ENCODE results near the gene EDARADD. TPM values are rescaled to one million over a fixed set of nuclear protein-coding genes. Genes with fewer than 3 reads are reported as not detected.

Gene EDARADD
- total RNA-seq, 1 donor from 2014 or later, result 0.59 TPM

DNA sequence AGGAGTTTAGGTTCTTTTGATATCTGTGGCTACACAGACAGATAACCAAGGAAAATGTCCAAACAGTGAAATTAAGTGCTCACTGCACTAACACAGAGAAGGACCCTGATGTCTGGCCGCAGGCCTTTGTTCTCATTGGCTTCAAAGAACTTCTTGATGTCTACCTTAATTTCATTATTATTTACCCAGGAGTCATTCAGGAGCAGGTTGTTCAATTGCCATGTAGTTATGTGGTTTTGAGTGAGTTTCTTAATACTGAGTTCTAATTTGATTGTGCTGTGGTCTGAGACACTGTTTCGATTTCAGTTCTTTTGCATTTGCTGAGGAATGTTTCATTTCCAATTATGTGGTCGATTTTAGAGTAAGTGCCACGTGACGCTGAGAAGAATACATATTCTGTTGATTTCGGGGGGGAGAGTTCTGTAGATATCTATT lies 114.5 kb downstream of the EDARADD start:
- DNase-seq (ENCODE audit: extremely low spot score, unreplicated experiment), result no peak
- Mint-ChIP-seq H3K36me3 (ENCODE audit: unreplicated experiment) (no peaks in the 10 kb centered on the region), H3K4me1 (ENCODE audit: unreplicated experiment) (peaks cover 17% of the 10 kb centered on the region), H3K4me3 (ENCODE audit: unreplicated experiment) (no peak overlapping the region), H3K9me3 (ENCODE audit: unreplicated experiment) (no peaks in the 10 kb centered on the region), H3K27ac (ENCODE audit: unreplicated experiment) (no peak overlapping the region), H3K27me3 (ENCODE audit: unreplicated experiment) (no peaks in the 10 kb centered on the region)
- TF ChIP-seq CTCF (IDR thresholded peaks at IDR 0.05), result no peak

DNA sequence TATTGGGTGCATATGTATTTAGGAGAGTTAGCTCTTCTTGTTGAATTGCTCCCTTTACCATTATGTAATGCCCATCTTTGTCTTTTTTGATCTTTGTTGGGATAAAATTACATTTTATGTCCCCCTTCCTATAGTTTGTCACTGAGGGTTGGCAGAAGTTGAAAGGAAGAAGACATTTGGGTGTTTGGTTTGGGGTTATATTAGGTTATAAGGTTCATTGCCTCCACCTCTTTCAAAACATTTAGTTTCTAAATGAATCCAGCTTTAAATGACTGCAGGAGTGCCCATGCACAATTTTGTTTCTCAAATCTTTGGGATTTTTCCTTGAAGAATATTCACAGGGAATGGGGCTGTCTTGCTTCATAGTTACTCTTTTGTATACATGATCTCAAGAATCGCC lies 115.1 kb downstream of the EDARADD start:
- Mint-ChIP-seq H3K36me3 (ENCODE audit: unreplicated experiment) (no peaks in the 10 kb centered on the region), H3K27ac (ENCODE audit: unreplicated experiment) (no peak overlapping the region), H3K4me1 (ENCODE audit: unreplicated experiment) (peaks cover 16% of the 10 kb centered on the region), H3K4me3 (ENCODE audit: unreplicated experiment) (no peak overlapping the region), H3K9me3 (ENCODE audit: unreplicated experiment) (no peaks in the 10 kb centered on the region), H3K27me3 (ENCODE audit: unreplicated experiment) (no peaks in the 10 kb centered on the region)
- TF ChIP-seq CTCF (IDR thresholded peaks at IDR 0.05), result no peak
- DNase-seq (ENCODE audit: extremely low spot score, unreplicated experiment), result no peak

DNA sequence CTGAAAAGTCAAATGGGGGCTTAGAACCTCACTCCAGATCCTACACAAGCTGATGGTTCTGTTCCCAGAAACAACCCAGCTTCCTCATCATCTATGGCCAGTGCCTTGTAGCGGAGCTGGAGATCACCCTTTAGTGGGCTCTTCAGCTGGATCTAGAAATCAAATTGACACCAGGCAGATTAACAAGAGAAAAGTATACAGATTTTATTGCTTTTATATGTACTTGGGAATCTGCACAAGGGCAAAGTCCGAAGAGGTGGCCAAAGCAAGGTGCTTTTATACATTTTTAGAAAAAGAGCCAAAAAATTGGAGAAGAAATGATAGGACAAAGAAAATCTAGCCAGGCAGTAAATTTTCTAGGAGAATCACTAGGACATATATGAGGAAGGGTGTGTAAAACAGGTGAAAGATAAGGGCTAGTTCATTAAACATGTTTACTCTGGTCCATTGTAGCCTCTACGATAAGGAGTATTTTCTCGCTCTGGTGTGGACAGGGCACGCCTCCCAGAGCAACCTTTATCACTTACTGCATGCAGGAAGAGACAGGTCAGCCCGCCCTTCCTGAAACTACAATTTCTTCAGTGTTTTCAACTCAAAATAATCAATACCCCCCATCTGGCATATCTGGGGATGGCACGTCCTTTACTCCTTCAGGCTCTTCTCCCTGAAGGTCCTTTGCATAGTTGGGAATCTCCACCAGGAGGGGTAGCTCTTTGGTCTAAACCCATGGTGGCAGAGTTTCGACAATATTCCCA lies 115.7 kb downstream of the EDARADD start:
- H3K36me3 Mint-ChIP-seq (ENCODE audit: unreplicated experiment), result no peaks in the 10 kb centered on the region
- no peak overlapping the region for H3K27ac Mint-ChIP-seq (ENCODE audit: unreplicated experiment)
- DNase-seq (ENCODE audit: extremely low spot score, unreplicated experiment), result no peak
- no peak for TF ChIP-seq CTCF (IDR thresholded peaks at IDR 0.05)
- no peak overlapping the region for H3K4me3 Mint-ChIP-seq (ENCODE audit: unreplicated experiment)
- H3K27me3 Mint-ChIP-seq (ENCODE audit: unreplicated experiment), result no peaks in the 10 kb centered on the region
- H3K9me3 Mint-ChIP-seq (ENCODE audit: unreplicated experiment), result no peaks in the 10 kb centered on the region
- H3K4me1 Mint-ChIP-seq (ENCODE audit: unreplicated experiment), result peaks cover 14% of the 10 kb centered on the region

DNA sequence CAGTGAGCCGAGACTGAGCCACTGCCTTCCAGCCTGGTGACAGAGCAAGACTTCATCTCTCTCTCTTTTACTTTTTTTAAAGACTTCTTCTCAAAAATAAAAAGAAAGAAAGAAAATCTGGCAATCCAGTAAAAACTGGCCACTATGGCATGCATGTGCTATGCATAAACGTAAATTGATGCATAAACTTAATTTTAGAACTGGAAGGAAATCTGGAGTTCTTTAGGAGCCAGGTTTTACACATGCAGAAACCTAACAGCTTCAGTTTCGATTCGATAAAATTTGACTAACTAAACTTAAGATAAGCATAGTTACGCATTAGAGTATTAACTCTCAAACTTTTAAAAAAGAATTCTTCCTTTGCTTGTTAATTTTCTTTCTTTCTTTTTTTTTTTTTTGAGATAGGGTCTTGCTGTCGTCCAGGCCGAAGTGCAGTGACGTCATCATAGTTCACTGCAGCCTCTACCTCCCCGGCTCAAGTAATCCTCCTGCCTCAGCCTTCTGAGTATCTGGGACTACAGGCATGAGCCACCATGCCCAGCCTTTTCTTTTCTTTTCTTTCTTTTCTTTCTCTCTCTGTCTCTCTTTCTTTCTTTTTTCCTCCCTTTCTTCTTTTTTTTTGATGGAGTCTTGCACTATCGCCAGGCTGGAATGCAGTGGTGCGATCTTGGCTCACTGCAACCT lies 117.8 kb downstream of the EDARADD start:
- Mint-ChIP-seq H3K9me3 (ENCODE audit: unreplicated experiment) (no peaks in the 10 kb centered on the region), H3K4me3 (ENCODE audit: unreplicated experiment) (no peak overlapping the region), H3K27ac (ENCODE audit: unreplicated experiment) (no peak overlapping the region), H3K36me3 (ENCODE audit: unreplicated experiment) (no peaks in the 10 kb centered on the region), H3K4me1 (ENCODE audit: unreplicated experiment) (peaks cover 30% of the 10 kb centered on the region), H3K27me3 (ENCODE audit: unreplicated experiment) (no peaks in the 10 kb centered on the region)
- no peak for TF ChIP-seq CTCF (IDR thresholded peaks at IDR 0.05)
- no peak for DNase-seq (ENCODE audit: extremely low spot score, unreplicated experiment)

DNA sequence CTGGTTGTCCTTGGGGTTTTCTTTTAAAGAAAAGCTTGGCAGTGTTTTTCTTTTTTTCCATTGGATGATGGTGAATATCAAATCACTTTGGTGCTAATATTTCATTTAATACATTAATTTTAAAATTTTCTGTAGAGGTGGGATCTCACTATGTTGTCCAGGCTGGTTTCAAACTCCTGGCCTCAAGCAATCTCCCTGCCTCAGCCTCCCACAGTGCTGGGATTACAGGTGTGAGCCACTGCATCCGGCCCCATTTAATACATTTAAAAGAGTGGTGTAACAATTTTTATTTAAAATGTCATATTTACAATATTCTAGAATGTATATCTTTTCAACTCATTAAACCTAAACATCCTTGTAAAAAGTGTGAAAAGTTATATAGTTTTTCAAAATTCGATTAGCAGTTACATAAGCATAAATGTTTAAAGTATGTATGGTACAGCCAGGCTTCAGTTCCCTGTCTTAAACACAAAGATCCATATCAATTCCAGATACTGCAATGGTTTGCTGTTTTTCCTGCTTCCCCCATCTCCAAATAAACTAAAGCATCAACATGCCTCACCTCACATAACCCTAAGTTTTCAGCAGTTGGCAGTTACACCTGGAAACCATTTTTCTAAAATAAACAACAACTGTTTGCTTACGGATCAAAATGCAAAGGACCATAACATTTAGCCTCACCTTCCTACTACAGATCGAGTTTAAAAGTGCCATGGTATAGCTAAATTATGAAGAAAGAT lies 120.8 kb downstream of the EDARADD start:
- no peak for TF ChIP-seq CTCF (IDR thresholded peaks at IDR 0.05)
- H3K27ac Mint-ChIP-seq (ENCODE audit: unreplicated experiment), result no peak overlapping the region

More for the DNA sequence above, 120.8 kb downstream of the EDARADD start:
- Mint-ChIP-seq H3K27me3 (ENCODE audit: unreplicated experiment) (no peaks in the 10 kb centered on the region), H3K4me1 (ENCODE audit: unreplicated experiment) (peaks cover 40% of the 10 kb centered on the region), H3K4me3 (ENCODE audit: unreplicated experiment) (no peak overlapping the region), H3K36me3 (ENCODE audit: unreplicated experiment) (no peaks in the 10 kb centered on the region), H3K9me3 (ENCODE audit: unreplicated experiment) (no peaks in the 10 kb centered on the region)
- DNase-seq (ENCODE audit: extremely low spot score, unreplicated experiment), result no peak

All from osteocyte (in vitro differentiated cells).